HG03025 (cell line): ENCODE measurements around the gene SUN3.
"Not testable (repeated sequence)": the region's sequence is repeated elsewhere in the genome, so short reads cannot be mapped to it uniquely, and the experiment has no call there.

Experiments
- ATAC-seq: cut with Tn5 transposase; IDR thresholded peaks from one replicate; pipeline ENCODE4 v1.9.1; 2021; ENCODE audit warnings: mild to moderate bottlenecking, moderate library complexity; ENCODE audit not compliant: unreplicated experiment, low FRiP score

SUN3 gene

DNA sequence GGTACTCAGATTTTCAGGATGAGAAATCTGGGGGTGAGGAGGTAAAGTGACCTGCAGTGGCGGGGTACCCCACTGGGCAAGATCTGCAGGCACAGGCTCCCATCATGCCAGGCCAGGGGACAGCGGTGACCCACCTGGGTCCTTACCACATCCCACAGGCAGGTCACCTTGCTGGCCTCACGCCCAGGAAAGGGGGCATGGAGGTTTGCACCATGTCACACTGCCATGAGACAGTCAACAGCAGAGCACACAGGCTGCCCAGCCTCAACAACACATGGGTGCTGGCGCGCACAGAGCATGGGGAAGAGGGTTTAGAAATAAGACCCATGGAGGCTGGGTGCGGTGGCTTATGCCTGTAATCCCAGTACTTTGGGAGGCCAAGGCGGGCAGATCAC, 81.6 kb downstream of the SUN3 start:
- ATAC-seq, result no peak

DNA sequence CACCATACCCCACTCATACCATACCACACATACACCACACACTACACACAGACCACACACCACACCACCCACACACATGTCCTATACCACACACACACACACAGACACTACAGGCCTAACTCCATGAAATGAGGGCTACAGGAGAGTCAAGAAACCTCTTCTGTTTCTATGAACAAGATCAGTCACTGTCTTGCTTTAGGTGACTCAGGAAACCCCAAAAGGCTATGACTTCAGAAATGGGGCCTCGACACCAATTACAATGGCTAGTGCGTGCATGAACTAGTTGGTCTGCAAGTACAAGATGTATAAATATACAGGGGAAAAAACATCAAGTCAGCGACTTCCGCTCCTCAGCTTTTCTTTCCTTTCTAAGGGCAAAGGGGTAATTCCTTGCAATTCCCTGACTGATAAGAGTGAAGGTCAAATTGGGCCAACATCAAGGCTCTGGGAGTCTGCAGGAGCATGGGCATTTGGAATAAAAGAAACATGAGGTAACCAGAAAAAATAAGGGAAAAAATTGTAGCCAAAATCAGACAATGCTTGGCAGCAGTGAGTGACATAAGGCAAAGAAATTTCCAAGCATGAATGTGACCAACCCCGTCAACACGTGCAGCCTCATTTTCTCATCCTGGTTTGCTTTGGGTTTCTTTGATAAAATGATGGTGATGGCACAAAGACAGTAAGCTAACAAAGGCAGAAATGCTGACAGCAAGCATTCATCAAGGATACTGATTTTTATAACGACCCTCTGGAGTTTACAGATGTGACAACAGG, 82.1 kb downstream of the SUN3 start:
- no peak for ATAC-seq

DNA sequence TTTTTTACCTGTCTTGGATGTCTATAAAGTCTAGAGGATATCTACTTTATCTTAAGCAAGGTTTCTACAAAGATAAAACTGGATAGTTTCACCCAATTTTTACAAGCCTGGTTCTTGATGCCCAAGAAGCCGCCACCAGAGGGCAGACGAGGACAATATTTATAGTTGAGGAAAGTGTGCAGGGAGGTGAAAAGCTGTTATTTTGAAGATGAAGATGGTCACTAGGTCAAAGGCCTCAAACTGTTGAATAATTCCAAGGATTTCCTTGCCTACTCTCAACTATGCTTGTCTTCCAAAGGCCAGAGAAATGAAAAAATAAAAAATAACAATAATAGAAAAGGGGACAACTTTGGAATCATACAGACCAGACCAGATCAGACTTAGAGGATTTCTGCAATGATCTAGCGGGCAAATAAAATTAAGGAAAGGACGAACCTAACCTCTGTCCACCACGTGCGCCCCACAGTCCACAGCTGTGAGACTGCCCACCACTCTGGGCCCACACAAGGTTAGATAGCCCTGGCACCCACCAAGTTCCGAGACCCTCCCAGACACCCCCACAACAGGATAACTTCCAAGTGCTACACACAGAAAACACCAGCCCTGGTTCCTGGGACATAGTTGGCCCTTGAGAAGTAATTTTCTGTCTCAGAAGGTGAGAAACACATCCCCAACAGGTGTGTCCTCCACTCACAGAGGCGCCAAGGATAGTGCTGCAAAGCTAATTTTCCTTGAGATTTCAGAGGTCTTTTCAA, 83.5 kb downstream of the SUN3 start:
- no peak for ATAC-seq

DNA sequence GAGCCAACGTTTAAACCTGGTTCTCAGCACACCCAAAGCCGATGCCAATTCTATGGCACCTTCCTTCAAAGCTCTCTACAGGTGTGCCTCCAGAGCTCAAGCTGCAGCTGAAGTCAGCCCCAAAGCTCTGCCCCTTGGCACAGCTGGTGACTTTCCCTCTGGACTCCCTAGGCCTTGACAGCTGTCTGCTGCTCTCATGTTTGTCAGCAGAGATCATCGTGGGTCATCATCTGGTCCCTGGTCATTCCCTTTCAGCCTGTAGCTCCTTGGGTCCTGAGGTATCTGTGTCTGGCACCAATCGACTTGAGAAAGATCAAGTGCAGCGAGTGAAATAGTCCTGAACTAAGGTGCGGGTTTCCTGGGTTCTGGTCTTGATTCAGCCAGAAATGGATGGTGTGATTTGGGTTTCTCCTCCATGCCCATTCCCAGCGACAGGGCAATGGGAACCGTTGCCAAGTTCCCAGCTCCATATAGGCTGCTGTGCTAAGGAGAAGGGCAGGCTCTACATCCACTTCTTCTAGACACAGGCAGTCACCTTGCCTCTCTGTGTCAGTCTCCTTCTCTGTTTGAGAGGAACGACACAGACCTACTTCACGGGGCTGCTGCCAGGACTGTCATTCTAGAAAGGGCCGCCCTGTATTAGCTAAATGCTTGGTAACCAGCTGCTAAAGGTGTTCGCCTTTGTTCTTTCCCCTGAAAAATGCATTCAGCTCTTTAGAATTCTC, 84.2 kb downstream of the SUN3 start:
- no peak for ATAC-seq

DNA sequence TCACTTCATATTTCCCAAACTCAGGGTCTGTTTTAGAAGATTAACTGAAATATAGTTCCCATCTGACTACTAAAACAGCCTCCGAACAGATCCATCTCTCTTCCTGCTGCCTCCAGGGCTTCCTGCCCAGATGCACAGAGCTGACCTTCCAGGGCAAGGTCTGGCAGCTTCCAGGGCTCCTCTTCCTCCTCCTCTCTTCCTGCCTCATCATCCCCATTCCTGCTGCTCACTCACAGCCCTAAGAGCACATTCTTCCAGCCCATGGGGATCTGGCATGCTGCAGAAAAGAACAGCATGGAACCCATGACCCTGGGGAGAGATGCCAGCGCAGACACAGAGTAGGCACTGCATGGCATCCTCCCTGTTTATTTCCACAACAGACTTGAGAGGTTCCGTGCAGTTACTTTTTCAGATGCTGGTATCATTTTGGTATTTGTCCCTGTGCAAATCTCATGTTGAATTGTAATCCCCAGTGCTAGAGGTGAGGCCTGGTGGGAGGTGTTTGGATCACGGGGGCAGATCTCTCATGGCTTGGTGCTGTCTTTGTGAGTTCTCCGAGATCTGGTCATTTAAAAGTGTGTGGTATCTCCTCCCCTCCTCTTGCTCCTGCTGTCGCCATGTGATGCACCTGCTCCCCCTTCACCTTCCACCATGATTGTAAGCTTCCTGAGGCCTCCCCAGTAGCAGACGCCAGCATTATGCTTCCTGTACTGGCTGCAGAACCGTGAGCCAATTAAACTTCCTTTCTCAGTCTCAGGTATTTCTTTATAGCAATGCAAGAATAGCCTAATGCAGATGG, 85.0 kb downstream of the SUN3 start:
- ATAC-seq, result no peak

DNA sequence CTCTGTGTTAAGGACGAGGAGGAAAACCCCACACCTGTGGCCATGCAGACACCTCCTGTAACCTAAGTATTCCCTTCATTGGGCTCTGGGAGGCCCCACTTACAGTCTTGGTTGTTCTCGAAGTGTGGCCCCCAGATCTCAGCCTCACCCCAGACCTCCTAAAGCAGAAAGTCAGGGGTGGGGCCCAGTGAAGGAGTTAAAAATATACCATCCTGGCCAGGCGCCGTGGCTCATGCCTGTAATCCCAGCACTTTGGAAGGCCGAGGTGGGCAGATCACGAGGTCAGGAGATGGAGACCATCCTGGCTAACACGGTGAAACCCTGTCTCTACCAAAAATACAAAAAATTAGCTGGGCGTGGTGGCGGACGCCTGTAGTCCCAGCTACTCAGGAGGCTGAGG, 86.3 kb downstream of the SUN3 start:
- ATAC-seq, result not testable (repeated sequence)

DNA sequence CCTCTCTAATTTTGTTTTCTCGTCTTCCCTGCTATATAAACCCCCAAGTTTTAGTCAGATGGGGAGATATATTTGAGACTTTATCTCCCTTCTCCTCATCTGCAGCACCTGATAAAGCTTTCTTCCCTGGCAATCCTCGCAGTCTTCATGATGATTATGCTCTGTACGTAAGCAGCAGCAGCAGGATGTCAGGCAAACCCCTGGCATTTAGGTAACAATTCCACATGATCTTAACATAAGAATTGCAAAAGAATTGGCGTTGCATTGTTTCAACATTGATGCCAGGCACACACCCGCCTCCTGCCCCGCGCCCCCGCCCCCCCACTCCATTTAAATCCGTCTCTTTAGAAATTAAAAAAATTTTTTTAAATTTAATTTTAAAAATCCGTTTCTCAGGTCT, 86.8 kb downstream of the SUN3 start:
- no peak for ATAC-seq

DNA sequence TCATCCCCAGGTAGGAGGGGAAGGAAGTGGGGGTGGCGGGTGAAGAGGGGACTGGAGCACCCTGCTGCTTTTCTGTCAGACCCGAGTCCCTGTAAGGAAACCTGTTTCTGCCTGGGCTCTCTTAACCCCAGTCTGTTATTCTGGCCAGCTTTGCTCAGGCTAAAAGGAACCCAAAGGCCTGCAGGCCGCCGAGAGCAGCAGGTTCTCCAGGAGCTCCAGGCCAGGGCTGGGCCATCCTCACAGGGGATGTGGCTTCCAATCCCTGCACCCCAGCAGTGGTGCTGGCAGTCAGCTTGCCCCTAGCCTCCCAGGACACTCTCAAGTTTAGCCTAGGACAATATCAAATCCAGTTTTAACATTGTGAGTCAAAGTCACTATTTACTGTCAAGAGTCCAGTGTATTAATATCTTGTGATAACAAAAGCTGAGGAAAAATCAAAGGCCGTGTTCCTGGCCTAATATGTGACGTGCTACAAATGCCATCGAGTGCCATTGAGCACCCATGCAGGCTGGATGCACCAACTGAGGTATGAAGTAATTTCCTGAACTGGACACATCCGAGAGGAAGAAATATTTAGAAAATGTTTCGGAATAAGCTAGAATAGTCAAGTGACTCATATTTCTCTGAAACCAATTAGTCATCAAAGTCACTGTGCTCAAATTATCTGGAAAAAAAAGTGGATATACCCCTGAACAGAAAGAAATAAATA, 87.6 kb downstream of the SUN3 start:
- no peak for ATAC-seq

DNA sequence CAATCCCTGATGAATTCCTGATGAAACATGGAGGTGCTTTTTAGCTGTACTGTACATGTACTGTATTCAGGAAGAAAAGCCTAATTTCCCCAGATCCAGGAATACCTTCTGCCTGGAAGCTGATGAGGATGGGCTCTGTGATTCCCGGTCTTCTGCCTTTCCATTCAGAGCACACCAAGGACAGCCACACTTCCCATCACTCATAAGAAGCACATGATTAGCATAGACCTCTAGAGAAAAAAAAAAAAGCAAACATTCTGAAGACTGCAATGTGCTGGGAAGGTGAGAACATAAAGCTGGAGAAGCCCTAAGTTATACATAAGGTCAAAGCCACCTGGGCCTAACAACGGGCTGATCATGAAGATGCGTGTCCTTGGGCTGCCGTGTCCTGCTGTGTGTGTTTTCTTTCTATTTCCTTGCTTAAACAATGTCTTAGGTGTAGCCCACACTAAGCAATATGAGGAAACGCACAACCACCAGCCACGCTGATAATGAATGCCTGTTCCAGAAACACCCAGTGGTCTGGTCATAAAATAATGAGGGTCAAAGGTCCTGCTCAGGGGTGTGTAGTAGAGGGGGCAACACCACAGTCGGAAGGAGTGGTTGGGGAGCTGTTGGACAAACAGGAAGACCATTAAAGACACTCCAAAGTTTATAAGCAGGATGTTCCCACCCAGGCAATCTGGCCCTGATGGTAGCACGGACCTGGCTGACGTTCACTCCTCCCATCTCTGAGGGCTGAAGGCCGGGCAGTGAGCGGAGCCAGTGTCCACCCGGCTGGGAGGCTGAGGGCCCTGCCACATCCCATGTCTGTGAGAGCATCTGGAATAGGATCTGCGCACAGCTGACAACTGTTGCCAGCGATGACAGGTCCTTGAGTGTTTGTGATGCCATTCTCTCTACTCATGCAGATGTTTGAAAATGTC, 88.6 kb downstream of the SUN3 start:
- no peak for ATAC-seq

DNA sequence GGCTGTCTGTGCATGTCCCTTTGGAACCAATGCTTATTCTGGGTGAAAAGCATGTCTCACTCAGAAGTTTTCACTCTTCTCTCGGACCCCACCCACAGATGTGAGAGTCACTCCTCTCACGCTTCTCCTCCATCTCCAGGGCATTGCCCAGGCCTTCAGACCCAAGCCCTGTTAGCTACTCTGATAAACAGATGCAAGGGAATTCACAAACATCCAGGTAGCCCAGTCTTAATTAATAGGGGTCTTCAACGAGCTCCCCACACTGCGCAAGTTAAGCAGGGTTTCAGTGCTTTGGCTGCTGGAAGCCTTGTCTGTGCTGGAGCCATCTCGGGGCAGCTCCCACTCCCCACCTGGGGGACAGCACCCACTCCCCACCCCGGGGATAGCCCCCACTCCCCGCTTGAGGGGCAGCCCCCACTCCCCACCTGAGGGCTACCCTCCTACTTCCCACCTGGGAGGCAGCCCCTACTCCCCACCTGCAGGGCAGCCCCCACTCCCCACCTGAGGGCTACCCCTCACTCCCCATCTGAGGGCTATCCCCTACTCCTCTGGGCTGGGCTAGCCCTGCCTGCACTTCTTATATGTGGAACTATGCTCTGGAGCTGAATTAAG, 89.4 kb downstream of the SUN3 start:
- ATAC-seq, result no peak

DNA sequence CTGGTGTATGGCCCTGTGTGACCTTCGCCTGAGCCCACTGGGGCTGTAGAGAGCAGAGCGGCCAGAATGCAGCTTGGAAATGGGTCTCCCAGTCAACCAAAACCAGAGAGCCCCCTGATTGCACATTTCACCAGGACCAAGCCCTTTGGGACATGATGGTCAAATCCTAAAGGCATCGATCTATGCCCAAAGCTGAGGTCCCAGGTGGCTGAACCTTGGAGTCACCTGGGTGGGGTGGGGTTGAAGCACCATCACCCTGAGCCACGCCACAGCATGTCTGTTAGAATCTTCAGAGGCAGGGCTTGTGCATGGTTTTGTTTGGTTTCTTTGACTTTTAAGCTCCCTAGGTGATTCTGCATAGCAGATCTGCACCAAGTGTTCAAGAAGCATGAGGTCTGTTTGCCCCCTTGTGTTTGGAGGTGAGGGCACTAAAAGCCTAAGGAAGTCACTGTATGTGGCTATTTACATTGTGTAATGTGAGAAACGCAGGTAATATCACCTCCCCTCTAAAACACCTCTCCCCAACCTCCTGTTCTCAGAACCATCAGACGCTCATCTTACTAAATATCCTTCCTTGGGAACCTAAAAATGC, 90.2 kb downstream of the SUN3 start:
- ATAC-seq, result no peak

DNA sequence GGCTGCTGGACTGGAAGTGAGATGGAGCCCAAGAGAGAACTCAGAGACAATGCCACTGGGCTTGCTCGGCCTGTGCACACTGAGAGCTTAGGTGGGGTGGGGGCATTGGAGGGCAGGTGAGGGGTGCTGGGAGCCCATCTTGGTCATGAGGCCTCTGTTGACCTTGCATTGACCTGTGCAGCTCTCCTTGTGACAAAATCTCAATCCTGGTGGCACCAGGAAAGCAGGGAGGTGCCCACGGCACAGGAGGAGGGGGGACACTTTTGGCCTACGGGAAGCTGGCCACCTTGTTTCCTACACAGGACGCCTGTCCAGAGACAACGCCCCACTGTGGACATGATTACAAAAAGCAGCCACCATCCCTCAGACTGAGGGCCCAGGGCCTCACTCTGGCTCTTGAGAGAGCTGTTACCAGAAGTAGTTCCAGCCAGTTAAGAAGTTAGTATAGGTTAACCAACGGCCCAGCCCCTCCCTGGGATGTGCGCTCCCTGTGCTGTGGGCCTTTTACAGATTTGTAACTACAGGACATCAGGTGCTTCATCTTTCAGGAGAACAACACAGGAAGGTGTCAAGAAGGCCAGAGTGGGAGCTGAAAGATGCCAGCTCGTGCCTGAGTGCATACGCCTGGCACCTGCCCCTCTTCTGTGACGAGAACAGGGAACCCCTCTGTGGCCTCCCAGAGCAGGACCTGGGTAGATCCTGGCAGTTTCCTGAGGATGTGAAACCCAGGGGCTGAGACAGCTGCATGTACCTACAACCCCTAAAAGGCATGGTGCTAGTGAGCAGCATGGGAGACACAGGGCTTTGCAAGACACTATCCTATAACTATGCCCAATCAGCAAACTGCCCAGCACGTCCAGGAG, 91.0 kb downstream of the SUN3 start:
- peak; percentile 74 for ATAC-seq
